ENCODE results near the gene ARIH2.

The ARIH2 gene

DNA sequence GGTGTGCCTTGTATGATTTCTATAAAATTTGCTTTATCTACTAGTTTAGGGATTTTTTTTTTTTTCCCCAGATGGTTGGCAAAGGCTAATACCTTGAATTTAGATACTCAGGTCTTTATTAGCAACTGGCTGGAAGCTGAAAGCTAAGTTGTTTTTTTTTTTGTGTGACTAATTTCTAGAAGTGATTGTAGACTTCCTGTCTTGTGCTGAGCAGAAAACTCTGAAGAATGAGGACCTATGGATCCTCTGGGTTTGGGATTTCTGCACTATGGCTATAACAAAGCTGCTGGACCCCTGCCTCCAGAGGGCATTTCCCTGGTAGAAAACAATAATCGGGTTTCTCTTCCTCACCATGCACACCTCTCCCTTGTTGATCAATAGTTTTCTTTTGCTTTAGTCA is 10.0 kb downstream of the ARIH2 start:
- no peak for DNase-seq

DNA sequence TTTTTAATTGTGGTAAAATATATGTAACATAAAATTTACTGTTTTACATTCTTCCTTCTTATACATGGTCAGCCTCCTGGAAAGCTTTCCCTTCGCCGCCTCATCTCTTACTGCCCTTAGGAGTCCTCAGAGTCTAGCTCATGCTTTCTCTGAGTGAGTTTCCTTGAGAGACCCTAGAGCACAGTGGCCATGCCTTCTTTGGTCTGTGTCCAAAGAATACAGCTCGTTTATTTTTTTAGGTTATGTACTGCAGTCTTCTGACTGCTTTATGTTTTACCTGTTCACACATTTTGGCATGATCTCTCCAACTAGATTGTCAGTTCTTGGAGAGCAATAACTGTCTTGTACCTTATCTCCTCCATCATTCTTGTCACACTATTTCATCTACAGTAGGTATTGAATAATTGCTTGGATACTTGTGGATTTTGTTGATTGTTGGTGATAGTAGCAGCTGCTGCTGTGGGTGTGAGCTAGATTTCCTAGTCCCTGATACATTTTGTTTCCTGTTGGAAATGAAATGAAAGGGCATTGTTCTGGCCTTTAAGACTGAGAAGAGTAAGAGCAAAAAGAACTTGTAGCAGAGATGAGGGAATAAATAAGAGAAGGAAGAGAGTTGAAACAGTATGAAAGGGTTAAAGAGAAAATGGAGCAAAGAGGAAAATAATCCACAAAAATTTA is 10.9 kb downstream of the ARIH2 start:
- DNase-seq, result no peak

DNA sequence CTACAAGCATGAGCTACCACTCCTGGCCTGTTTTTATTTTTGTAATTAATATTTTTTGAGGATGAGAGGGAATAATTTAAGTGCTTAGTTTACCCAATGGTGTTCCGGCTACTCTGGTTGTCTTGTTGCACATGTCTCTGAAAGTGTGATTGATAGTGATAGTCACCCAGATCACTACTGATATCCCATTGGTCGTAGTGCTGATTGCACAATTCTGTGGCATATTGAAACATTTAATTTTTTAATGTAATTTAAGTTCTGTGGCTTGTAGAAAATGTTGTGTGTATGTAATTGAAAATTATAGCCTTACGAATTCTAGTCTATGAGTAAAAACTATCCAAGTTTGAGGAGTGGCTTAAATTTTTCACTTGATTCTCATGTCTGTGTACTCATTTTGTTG is 11.9 kb downstream of the ARIH2 start:
- DNase-seq, result no peak

DNA sequence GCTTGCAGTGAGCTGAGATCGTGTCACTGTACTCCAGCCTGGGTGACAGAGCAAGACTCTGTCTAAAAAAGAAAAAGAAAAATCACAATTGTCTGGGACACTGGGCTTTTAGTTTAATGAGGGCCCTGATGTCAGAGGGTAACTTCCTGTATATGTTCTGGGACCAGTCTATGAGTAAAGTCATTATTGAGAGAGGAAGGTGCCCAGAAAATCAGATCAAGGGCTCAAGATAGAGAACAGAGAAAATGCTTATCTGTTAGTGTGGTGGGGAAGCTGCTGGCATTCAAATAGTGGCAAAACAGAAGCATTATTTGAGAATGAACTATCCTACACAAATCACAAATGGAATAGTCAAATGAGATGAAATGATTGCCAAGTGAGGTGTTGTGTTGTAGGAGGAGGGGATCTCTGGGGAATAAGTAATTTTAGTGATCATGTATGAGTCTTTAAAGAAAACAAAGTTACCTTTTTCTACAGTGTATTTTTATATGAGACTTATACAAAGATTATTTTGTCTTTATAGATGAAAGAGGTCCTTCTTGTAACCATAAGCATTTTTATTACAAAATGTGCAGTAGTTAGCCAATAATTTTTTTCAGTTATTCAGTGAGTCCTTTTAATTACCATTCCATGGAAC is 13.4 kb downstream of the ARIH2 start:
- no peak for DNase-seq

DNA sequence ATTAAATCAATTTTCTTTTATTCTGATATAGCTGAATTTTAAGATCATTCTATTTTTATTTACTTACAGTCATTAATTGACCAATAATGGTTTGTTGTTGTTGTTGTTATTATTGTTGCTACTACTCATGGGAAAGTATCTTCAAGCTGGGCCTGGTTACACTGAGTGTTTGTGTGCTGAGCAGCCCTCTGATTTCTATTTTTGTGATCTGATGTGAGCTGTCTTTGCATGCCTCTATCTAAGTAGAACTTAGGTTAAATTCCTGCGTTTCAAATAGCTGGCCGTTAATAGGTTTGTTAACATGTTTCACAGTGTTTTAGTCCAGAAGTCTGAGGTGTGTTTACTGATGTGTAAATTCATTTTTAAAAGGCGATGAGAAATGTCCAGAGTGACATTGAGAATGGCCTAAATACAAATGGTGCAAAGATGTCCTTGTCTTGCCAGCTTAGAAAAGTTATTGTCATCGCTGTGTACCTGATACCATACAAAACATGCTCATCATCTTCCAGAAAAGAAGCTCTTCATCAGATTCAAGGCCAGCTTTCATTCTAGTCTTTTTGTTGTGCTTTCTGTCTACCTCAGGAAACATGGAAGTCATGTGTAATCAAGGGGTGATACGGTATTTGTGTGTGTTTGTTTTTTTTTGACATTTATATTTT is 15.8 kb downstream of the ARIH2 start:
- DNase-seq, result no peak

DNA sequence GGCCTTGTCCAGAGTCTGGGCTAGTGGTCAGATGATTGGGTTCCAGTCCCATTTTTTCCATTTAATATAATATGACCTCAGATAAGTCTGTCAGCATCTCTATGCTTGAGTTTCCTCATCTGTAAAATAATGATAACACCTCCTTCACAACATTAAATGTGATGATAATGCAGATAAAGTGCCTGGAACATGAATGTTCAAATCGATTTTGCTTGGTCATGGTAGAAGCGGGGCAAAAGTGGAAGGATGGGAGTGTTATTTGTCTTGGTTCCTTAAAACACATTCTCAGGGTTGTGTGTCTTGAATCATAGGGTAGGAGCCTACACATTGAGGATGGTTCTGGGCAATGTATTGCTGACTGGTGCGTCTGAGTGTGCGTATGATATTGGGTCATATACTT is 16.9 kb downstream of the ARIH2 start:
- DNase-seq, result no peak

DNA sequence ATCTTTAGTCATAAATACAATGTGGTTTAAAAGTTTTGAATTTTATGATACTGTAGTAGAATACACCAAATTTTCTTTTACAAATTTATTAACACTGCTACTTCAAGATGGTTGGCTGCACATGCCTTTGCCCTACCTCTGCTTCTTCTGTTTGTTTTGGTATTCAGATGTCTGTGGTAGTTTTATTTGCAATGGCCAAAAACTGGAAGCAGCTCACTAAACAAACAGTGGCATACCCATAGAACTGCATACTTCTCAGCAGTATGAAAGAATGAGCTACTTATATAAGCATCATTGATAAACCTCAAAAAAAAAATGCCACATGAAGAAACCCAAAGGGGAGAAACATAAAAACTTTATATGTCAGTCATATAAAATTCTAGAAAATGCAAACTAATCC is 19.5 kb downstream of the ARIH2 start:
- no peak for DNase-seq

DNA sequence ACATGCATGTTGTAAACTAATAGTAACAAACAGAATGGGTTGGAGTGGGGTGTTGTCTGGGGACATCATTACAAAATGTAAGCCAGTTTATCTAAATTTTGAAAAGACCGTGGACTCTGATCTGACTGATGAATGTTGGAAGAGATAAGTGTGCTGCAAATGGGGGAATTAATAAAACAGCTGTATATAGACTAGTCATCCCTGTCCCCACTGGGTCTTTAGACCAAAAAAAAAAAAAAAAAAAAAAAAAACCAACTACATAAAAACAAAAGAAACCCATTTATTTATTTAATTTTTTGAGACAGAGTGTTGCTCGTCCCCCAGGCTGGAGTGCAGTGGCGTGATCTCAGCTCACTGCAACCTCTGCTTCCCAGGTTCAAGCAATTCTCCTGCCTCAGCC is 20.0 kb downstream of the ARIH2 start:
- DNase-seq, result no peak

DNA sequence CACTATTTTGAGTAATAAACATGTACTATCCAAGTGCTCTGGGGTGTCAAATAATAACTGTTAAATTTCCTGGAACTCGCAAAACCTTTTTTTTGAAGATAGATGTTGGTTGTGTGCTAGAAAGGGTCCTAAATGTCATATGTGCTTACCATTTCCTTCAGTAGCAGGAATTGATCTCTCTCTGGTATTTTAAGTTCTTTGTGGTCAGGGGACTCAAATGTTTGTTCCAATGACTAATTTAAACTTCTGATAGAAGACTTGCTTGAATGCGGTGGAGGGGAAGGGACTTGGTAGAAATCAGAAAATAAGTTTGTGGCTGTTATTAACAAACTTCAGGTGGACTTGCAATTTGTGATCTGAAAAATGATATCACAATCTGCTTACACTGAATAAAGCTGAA is 26.8 kb downstream of the ARIH2 start:
- DNase-seq, result no peak

DNA sequence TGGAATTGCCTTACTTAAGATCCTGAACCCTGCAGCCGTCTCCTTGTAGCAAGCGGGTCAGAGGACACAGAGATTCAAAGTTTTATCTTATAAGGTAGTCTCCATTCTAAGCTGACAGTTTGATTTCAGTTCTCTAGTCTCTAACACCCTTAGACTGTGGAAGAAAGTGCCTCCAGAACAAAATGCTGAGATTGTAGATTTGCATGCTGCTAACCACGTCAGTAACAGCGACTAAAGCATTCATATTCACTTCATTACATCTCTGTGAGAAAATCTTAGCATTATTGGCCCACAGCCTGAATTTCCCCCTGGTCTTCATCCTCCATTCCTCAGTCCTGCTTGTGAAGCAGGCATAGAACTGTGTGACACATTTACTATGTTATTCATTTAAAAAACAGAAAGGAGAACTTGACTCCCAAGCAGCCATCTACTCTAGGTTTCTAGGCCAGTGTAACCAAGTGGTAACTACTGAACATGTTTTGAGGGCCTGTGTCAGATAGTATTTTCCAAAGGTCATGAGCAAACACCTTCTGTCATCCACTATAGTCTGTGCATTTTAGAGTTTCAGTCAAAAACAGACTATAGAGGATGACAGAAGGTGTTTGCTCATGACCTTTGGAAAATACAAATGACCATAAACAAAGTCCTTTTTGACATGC is 27.4 kb downstream of the ARIH2 start:
- no peak for DNase-seq

DNA sequence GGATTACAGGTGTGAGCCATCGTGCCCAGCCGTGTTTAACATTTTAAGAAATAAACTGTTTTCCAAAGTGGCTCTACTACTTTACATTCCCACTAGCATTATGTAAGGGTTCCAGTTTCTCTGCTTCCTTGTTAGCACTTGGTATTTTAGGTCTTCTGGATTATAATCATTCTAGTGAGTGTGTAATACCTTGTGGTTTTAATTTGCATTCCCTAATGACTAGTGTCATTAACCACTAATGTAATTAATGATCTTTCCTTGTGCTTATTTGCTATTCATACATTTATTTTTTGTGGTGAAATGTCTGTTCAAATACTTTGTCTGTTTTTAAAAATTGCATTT is 30.7 kb downstream of the ARIH2 start:
- no peak for DNase-seq

DNA sequence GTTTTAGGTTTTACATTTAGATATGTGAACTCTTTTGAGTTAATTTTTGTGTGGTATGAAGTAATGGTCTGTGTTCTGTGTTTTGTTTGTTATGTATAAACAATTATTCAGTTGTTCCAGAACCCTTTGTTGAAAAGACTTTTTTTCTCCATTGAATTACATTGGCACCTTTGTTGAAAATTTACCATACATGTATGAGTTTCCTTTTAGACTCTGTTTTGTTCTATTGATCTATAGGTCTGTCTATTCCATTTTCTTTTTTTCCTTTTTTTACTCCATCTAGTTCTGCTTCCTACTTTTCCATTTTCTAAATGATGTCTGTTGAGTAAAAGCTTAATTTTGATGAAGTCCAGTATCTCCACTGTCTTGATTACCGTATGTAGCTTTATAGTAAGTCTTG is 31.4 kb downstream of the ARIH2 start:
- no peak for DNase-seq

DNA sequence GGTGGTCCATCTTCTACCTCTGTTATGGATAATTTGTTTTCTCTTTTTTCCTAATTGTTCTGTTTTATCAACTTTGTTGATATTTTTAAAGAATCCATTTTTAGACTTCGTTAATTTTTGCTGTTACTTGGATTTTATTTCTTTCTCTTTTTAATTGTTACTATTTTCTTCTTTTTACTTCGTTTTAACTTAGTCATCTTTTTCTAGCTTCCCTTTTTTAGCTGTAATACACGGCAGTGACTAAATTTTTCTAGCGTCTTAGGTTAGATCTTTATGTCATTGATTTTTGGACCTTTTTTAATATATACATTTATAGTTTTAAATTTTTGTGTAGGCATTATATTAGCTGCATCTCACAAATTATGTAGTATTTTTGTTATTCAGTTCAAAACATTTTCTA is 33.1 kb downstream of the ARIH2 start:
- no peak for DNase-seq

DNA sequence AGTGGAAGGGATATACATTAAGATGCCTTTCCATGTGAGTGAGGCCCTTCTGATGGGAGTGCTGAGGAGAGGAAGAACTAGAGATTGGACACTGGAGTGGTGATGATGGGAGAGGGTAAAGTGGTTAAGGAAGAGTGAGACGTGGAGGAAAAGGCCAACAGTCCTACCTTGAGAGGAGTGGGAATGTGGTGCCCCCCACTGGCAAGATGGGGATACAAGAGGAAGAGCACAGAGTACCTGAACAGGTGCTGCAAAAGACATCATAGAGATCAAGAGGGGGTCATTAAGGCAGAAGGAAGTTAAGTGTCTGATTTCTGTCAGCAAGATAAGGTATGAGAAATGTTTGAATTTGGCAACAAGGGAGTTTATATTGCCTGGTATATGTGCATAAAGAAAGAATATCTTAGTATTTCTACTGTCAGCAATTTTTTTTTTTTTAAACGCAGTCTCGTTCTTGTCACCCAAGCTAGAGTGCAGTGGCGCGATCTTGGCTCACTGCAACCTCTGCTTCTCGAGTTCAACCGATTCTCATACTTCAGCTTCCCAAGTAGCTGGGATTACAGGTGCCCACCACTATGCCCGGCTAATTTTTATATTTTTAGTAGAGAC is 34.0 kb downstream of the ARIH2 start:
- DNase-seq, result peak in 2 of 58 donors; percentile 2 to 6

DNA sequence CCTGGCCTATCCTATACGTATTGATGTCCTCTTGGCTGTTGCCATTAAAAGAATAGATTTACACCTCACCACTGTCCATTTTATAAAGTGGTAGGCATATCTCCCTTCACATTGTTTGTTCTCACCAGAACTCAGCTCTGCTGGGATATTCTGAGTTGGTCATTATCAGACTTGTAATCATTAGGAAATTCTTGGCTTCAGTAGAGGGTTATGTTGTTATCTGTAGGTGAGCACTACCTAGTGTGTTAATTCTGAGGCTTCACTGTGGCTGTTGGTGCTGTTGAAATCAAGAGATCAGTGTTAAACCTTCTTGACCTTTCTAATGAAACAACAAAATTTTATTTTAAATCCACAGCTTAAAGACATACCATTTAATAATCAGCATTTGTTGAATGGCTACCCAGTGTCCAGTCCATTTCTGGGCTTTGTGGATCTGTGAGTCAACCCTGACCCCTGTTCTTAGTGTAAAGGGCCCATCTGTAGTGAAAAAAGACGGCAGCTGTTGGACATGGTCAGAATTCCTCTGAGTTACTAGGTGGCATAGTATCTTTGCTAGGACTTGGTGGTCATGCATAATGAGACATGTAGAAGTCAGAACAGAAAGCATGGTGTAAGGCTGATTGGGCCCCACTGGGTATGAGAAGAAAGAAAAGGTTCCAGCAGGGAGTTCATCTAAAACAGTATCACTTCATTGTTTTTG is 38.5 kb downstream of the ARIH2 start:
- no peak for DNase-seq

DNA sequence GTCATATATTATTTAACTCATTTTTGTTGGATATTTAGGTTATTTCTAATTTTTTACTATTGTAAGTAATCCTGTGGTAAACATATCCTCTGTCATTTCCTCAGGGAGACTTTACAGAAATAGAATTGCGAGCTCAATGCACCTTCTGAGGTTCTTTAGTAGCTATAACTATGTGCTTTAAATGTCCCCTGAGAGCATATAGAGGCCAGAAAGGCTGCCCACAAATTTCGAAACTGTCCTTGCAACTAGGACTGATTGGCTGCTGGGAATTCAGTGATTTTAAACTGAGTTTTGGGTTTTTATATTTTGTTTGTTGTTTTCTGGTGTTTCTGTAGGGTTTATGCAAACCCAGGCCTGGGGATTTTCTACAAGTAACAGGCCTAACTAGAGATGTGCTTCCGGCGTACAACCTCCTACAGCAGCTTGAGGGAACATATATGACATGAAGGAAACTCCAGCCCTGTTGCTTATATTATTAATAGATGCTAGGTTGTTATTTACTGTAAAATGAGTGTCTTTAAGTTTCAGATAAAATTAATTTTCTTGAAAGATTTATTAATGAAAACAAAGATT is 42.3 kb downstream of the ARIH2 start:
- no peak for DNase-seq

DNA sequence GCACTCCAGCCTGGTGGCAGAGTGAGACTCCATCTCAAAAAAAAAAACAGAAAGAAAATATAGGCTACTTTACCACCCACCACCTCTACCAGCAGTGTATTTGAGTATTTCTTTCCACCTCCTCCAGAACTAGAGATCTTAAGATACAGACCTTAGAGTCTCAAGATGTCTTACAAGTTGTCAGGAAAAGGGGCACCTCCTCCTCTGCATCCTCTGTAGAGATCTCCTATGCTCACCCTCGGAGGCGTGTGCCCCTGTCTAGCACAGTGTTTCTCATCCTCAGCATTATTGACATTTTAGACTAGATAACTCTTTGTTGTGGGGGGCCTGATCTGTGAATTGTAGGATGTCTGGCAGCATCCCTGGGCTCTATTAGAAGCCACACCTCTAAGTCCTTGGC is 43.7 kb downstream of the ARIH2 start:
- no peak for DNase-seq

DNA sequence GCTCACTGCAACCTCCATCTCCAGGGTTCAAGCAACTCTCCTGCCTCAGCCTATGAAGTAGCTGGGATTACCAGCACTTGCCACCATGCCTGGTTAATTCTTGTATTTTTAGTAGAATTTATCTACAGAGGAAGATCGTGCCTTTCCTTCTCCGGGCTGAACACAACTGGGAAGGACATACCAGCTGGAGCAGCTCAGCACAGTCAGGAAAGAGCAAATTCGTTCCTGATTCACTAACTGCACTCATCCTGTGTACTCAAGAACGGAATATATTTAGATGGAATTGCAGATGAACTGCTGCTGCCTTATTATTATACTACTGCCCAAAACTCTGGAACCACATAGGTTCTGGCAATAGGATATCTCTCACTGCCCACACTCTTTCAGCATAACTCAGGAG is 44.3 kb downstream of the ARIH2 start:
- DNase-seq, result peak in 4 of 58 donors; percentile 3 to 14 (median 4)

DNA sequence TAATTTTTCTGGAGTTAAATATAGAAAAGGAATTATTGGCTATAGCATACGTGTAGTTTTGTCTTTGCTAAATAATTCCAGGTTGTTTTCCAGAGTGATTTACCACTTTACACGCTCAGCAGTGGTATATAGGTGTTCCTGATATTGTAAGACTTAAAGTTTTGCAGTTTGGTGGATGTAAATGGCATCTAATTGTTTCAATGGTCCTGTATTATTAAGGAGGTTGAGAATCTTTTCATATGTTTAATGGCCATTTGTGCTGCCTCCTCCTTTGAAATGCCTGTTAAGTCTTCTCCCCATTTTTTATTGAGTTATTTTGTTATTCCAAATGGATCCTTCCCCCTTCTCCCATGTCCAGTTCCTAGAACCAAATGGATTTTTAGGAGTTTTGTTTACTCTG is 44.9 kb downstream of the ARIH2 start:
- DNase-seq, result no peak

DNA sequence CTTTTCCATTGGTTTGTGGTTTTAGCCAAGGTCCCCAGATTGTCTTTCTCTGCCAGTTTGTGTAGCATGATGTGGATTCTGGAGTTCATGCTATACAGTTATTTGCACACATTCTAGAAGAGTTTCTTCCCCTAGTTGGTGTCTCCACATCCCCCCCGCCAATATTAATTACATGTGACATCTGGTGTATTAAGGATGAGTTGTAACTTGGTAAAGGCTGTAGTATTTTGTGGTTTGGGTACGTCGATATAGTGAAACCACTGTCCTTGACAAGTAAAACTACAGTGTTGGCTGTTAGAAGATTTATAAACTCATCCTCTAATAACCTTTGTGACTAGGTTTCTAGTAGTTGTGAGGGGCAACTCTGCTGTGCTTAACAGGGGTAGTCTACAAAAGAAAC is 47.7 kb downstream of the ARIH2 start:
- DNase-seq, result no peak

DNA sequence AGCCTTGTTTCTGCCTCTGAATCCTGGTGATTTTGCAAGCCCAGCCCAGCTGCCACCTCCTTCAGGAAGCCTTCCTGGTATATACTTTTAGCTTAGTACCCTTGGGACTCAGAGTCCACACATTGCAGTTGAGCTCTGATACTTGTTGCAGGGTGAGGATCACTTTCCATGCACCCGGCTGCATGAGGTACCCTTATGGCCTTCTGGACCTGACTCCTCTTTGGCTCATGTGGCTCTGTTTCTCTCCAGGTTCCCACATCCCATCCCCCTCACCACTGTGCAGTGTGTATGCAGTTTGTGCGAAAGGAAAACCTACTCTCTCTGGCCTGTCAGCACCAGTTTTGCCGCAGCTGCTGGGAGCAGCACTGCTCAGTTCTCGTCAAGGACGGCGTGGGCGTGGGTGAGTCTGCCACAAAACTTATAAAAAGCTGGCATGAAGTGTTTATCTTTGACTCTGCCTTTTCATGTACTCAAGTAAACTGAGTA is 48.3 kb downstream of the ARIH2 start:
- DNase-seq, result peak in 26 of 58 donors; percentile 10 to 66 (median 27)

Measured in anterior cingulate cortex (tissue), 58 donors.